ENCODE results near the gene GFOD2. TPM values are rescaled to one million over a fixed set of nuclear protein-coding genes. Genes with fewer than 3 reads are reported as not detected.
A peak's percentile ranks its signal among the peaks of the same experiment; 100 is the strongest.

Gene GFOD2
- total and polyA plus RNA-seq, 2 of the 13 experiments (the other 11 are each of a cell fraction or from before 2014, with no cell fraction given): 11.1 to 17.2 TPM

DNA sequence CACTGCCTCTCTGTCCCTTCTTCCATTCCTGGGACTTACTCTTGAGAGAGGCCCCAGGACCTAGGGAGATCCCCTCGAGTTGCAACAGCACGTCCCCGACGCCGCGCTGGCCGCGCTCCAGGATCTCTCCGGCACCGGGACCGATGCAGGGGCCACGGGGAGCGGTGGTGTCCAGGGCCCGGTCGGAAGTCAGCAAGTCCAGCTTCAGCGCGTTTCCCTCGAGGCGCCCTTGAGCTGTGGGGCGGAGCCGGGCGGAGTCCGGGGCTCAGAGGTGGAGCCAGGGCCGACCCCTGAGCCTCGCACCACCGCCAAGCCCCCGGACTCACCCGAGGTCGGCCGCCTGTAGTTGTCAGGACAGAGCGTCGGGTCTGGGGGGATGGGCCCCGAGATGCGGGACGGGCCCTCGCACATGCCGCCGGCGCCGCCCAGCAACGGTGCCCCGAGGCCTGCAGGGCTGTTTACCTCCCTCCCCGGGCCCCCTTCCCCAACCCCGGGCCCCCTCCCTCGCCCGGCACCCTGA lies 53.0 kb downstream of the GFOD2 start (continued):
- TF ChIP-seq FIP1L1 (IDR thresholded peaks at IDR 0.05; ENCODE audit: borderline replicate concordance, insufficient read depth, low read depth, low read length) (no peak), ESRRA (CRISPR knock-in tag; IDR thresholded peaks at IDR 0.05; ENCODE audit: low read depth) (peak; percentile 81; the same call in 1 of the 2 replicates), CENPX (CRISPR knock-in tag; IDR thresholded peaks at IDR 0.05) (no peak), ZBTB42 (CRISPR knock-in tag; IDR thresholded peaks at IDR 0.05) (peak; percentile 66; the same call in 1 of the 2 replicates), PRMT3 (CRISPR knock-in tag; IDR thresholded peaks at IDR 0.05; ENCODE audit: borderline replicate concordance, low read depth) (0 out of 2 replicates have a peak, but pooled peaks have one; percentile 55), ZMAT3 (CRISPR knock-in tag; conservative IDR thresholded peaks at IDR 0.05) (no peak), RELA (CRISPR knock-in tag; IDR thresholded peaks at IDR 0.05) (no peak; the same call in 1 of the 2 replicates), ZNF547 (CRISPR knock-in tag; IDR thresholded peaks at IDR 0.05) (no peak; the same call in 1 of the 2 replicates), SRSF1 (optimal IDR thresholded peaks at IDR 0.05; ENCODE audit: low read depth, low read length) (no peak), SMARCC2 (IDR thresholded peaks at IDR 0.05) (no peak), SRY (CRISPR knock-in tag; IDR thresholded peaks at IDR 0.05) (no peak; the same call in 1 of the 2 replicates), ZC3H4 (CRISPR knock-in tag; IDR thresholded peaks at IDR 0.05; ENCODE audit: borderline replicate concordance) (no peak)
- TF ChIP-seq, protein P1, sequence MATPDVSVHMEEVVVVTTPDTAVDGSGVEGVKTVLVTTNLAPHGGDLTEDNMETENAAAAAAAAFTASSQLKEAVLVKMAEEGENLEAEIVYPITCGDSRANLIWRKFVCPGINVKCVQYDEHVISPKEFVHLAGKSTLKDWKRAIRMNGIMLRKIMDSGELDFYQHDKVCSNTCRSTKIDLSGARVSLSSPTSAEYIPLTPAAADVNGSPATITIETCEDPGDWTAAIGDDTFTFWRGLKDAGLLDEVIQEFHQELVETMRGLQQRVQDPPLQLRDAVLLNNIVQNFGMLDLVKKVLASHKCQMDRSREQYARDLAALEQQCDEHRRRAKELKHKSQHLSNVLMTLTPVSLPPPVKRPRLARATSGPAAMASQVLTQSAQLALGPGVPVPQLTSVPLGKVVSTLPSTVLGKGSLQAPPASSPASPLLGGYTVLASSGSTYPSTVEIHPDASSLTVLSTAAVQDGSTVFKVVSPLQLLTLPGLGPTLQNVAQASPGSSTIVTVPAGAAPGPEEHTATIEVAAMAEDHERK (CRISPR knock-in tag; IDR thresholded peaks at IDR 0.05; ENCODE audit: low read depth): no peak
- TF ChIP-seq, protein P2, sequence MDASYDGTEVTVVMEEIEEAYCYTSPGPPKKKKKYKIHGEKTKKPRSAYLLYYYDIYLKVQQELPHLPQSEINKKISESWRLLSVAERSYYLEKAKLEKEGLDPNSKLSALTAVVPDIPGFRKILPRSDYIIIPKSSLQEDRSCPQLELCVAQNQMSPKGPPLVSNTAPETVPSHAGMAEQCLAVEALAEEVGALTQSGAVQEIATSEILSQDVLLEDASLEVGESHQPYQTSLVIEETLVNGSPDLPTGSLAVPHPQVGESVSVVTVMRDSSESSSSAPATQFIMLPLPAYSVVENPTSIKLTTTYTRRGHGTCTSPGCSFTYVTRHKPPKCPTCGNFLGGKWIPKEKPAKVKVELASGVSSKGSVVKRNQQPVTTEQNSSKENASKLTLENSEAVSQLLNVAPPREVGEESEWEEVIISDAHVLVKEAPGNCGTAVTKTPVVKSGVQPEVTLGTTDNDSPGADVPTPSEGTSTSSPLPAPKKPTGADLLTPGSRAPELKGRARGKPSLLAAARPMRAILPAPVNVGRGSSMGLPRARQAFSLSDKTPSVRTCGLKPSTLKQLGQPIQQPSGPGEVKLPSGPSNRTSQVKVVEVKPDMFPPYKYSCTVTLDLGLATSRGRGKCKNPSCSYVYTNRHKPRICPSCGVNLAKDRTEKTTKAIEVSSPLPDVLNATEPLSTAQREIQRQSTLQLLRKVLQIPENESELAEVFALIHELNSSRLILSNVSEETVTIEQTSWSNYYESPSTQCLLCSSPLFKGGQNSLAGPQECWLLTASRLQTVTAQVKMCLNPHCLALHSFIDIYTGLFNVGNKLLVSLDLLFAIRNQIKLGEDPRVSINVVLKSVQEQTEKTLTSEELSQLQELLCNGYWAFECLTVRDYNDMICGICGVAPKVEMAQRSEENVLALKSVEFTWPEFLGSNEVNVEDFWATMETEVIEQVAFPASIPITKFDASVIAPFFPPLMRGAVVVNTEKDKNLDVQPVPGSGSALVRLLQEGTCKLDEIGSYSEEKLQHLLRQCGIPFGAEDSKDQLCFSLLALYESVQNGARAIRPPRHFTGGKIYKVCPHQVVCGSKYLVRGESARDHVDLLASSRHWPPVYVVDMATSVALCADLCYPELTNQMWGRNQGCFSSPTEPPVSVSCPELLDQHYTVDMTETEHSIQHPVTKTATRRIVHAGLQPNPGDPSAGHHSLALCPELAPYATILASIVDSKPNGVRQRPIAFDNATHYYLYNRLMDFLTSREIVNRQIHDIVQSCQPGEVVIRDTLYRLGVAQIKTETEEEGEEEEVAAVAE (CRISPR knock-in tag; IDR thresholded peaks at IDR 0.05; ENCODE audit: borderline replicate concordance): no peak
- TF ChIP-seq, protein P3, sequence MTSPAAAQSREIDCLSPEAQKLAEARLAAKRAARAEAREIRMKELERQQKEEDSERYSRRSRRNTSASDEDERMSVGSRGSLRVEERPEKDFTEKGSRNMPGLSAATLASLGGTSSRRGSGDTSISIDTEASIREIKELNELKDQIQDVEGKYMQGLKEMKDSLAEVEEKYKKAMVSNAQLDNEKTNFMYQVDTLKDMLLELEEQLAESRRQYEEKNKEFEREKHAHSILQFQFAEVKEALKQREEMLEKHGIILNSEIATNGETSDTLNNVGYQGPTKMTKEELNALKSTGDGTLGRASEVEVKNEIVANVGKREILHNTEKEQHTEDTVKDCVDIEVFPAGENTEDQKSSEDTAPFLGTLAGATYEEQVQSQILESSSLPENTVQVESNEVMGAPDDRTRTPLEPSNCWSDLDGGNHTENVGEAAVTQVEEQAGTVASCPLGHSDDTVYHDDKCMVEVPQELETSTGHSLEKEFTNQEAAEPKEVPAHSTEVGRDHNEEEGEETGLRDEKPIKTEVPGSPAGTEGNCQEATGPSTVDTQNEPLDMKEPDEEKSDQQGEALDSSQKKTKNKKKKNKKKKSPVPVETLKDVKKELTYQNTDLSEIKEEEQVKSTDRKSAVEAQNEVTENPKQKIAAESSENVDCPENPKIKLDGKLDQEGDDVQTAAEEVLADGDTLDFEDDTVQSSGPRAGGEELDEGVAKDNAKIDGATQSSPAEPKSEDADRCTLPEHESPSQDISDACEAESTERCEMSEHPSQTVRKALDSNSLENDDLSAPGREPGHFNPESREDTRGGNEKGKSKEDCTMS (CRISPR knock-in tag; conservative IDR thresholded peaks at IDR 0.05): no peak
- TF ChIP-seq, protein P4, sequence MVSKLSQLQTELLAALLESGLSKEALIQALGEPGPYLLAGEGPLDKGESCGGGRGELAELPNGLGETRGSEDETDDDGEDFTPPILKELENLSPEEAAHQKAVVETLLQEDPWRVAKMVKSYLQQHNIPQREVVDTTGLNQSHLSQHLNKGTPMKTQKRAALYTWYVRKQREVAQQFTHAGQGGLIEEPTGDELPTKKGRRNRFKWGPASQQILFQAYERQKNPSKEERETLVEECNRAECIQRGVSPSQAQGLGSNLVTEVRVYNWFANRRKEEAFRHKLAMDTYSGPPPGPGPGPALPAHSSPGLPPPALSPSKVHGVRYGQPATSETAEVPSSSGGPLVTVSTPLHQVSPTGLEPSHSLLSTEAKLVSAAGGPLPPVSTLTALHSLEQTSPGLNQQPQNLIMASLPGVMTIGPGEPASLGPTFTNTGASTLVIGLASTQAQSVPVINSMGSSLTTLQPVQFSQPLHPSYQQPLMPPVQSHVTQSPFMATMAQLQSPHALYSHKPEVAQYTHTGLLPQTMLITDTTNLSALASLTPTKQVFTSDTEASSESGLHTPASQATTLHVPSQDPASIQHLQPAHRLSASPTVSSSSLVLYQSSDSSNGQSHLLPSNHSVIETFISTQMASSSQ (IDR thresholded peaks at IDR 0.05; ENCODE audit: low read depth): no peak
- TF ChIP-seq, protein P4 (CRISPR knock-in tag; IDR thresholded peaks at IDR 0.05; ENCODE audit: borderline replicate concordance): 0 out of 2 replicates have a peak, but pooled peaks have one; percentile 8
